HEK293T (cell line): ENCODE data around the gene HIRA.

Source experiments
- CTCF ChIA-PET: fragments of 350-600 bp; formaldehyde crosslinking; extraction: SDS; loops from one replicate; lab custom pipeline; 2021; ENCODE audit warnings: antibody characterized with exemption, inconsistent platforms; lab: Yijun Ruan, JAX
- POLR2A ChIA-PET: fragments of 350-600 bp; formaldehyde crosslinking; extraction: SDS; loops from one replicate; lab custom pipeline; 2020; ENCODE audit warnings: antibody characterized with exemption, inconsistent platforms; lab: Yijun Ruan, JAX
- DNase-seq: peaks from one replicate; pipeline ENCODE4 v3.0.0; 2012; ENCODE audit warnings: mixed read lengths; ENCODE audit errors: extremely low spot score
- ARNT ChIP-seq: fragments of 450-650 bp; IDR thresholded peaks from 2 replicates; pipeline ENCODE4 v1.6.1; 2017; ENCODE audit warnings: mild to moderate bottlenecking
- BHLHE40 ChIP-seq: fragments of 450-650 bp; IDR thresholded peaks from 2 replicates; pipeline ENCODE4 v1.6.1; 2016; ENCODE audit warnings: mild to moderate bottlenecking, moderate library complexity, borderline replicate concordance
- CTBP1 ChIP-seq: fragments of 450-650 bp; IDR thresholded peaks from 2 replicates; pipeline ENCODE4 v1.6.1; 2016; ENCODE audit warnings: borderline replicate concordance
- ELF4 ChIP-seq: fragments of 450-650 bp; IDR thresholded peaks from 2 replicates; pipeline ENCODE4 v1.6.1; 2017; ENCODE audit warnings: antibody characterized with exemption
- FOXA1 ChIP-seq: fragments of 450-650 bp; IDR thresholded peaks from 2 replicates; pipeline ENCODE4 v1.6.1; 2016; ENCODE audit warnings: mild to moderate bottlenecking
- FOXK2 ChIP-seq: fragments of 450-650 bp; IDR thresholded peaks from 2 replicates; pipeline ENCODE4 v1.6.1; 2016; ENCODE audit warnings: mild to moderate bottlenecking
- FOXM1 ChIP-seq: fragments of 450-650 bp; IDR thresholded peaks from 2 replicates; pipeline ENCODE4 v1.6.1; 2017; ENCODE audit warnings: mild to moderate bottlenecking, borderline replicate concordance
- HDGF ChIP-seq: fragments of 450-650 bp; IDR thresholded peaks from 2 replicates; pipeline ENCODE4 v1.6.1; 2017; ENCODE audit warnings: antibody characterized with exemption, borderline replicate concordance
- L3MBTL2 ChIP-seq: fragments of 450-650 bp; conservative IDR thresholded peaks from 2 replicates; pipeline ENCODE4 v1.6.1; 2016; ENCODE audit warnings: mild to moderate bottlenecking
- LEF1 ChIP-seq: fragments of 450-650 bp; IDR thresholded peaks from 2 replicates; pipeline ENCODE4 v1.6.1; 2017; ENCODE audit warnings: mild to moderate bottlenecking, borderline replicate concordance
- NFRKB ChIP-seq: fragments of 450-650 bp; IDR thresholded peaks from 2 replicates; pipeline ENCODE4 v1.6.1; 2016; ENCODE audit warnings: mild to moderate bottlenecking, moderate library complexity
- PKNOX1 ChIP-seq: fragments of 450-650 bp; IDR thresholded peaks from 2 replicates; pipeline ENCODE4 v1.6.1; 2016
- SP1 ChIP-seq: fragments of 450-650 bp; IDR thresholded peaks from 2 replicates; pipeline ENCODE4 v1.6.1; 2017
- SUZ12 ChIP-seq: fragments of 450-650 bp; IDR thresholded peaks from 2 replicates; pipeline ENCODE4 v1.6.1; 2016; ENCODE audit warnings: mild to moderate bottlenecking
- TARDBP ChIP-seq: fragments of 450-650 bp; IDR thresholded peaks from 2 replicates; pipeline ENCODE4 v1.6.1; 2016
- ZNF384 ChIP-seq: fragments of 450-650 bp; IDR thresholded peaks from 2 replicates; pipeline ENCODE4 v1.6.1; 2016

The HIRA gene

GRCh38 chr22:19470010-19470409, 38.5 kb upstream of the HIRA start:
- DNase-seq: no peak

GRCh38 chr22:19469421-19469820, 37.9 kb upstream of the HIRA start:
- TF ChIP-seq SUZ12 (no peak), HDGF (no peak), NFRKB (no peak), LEF1 (no peak), ELF4 (no peak), SP1 (no peak), PKNOX1 (no peak), FOXM1 (no peak), FOXK2 (no peak), TARDBP (no peak), ZNF384 (no peak), CTBP1 (no peak), ARNT (no peak), L3MBTL2 (no peak), BHLHE40 (no peak)
- POLR2A ChIA-PET: interaction anchor here (0.6 to 1.6 kb wide), 3 partner anchors 10 to 22 kb away, joined by 3 to 4 read pairs (median 4); partner anchors contain the start of genes C22orf39 and CDC45
- CTCF ChIA-PET: no interaction called here
- DNase-seq: no peak

More at GRCh38 chr22:19470010-19470409, 38.5 kb upstream of the HIRA start:
- TF ChIP-seq L3MBTL2 (no peak), FOXK2 (no peak), ARNT (no peak), FOXM1 (no peak), ELF4 (no peak), SUZ12 (no peak), TARDBP (no peak), SP1 (no peak), LEF1 (no peak)
- CTCF ChIA-PET: no interaction called here
- POLR2A ChIA-PET: interaction anchor here (0.6 to 1.6 kb wide), 2 partner anchors 10 to 22 kb away, joined by 3 to 4 read pairs; partner anchors contain the start of genes C22orf39 and CDC45

- TF ChIP-seq ARNT: no peak
- no peak for TF ChIP-seq LEF1
- no peak for TF ChIP-seq ELF4
- POLR2A ChIA-PET: interaction anchor here (1.3 kb wide), 1 partner anchor 12 kb away, joined by 4 read pairs; the partner anchor contains the start of gene CDC45
- DNase-seq: no peak
- CTCF ChIA-PET: no interaction called here
Measured at GRCh38 chr22:19467912-19468311, 36.4 kb upstream of the HIRA start.

GRCh38 chr22:19466848-19467752, 35.6 kb upstream of the HIRA start:
- TF ChIP-seq LEF1: no peak
- no peak for TF ChIP-seq BHLHE40
- TF ChIP-seq ARNT: no peak
- no peak for TF ChIP-seq NFRKB
- no peak for TF ChIP-seq L3MBTL2
- TF ChIP-seq PKNOX1: no peak
- no peak for TF ChIP-seq ELF4
- TF ChIP-seq SP1: no peak
- no peak for TF ChIP-seq FOXA1
- TF ChIP-seq CTBP1: no peak
- TF ChIP-seq FOXM1: no peak
- no peak for TF ChIP-seq TARDBP
- no peak for TF ChIP-seq SUZ12
- TF ChIP-seq HDGF: no peak
- no peak for TF ChIP-seq ZNF384
- TF ChIP-seq FOXK2: no peak
- DNase-seq: no peak
- ChIA-PET POLR2A (interaction anchor here (0.8 to 0.9 kb wide), 2 partner anchors 11 to 12 kb away, joined by 4 read pairs; partner anchors contain the start of gene CDC45), CTCF (no interaction called here)

GRCh38 chr22:19466126-19466716, 34.7 kb upstream of the HIRA start:
- POLR2A ChIA-PET: interaction anchor here (0.8 kb wide), 1 partner anchor 12 kb away, joined by 4 read pairs; no protein-coding TSS in a partner anchor
- TF ChIP-seq NFRKB: no peak
- CTCF ChIA-PET: no interaction called here
- DNase-seq: no peak

- POLR2A ChIA-PET: interaction anchor here (1.0 to 2.3 kb wide), 2 partner anchors 8 to 18 kb away, joined by 3 to 11 read pairs; partner anchors contain the start of gene C22orf39
- CTCF ChIA-PET: no interaction called here
- TF ChIP-seq NFRKB (no peak), CTBP1 (no peak), L3MBTL2 (no peak), SP1 (no peak), SUZ12 (no peak)
- DNase-seq: no peak
Measured at GRCh38 chr22:19464975-19465374, 33.4 kb upstream of the HIRA start.
